AG09309 (cell line): Measurements from ENCODE around the gene MEAK7.

Experiments used
- DNase-seq: peaks from one replicate; pipeline ENCODE4 v3.0.0-alpha.2; 2010; ENCODE audit warnings: low read depth
- H3K4me3 ChIP-seq: 2 replicates; pipeline ENCODE4 v1.5.1; 2011; ENCODE audit warnings: mild to moderate bottlenecking, low read depth, low read length, moderate library complexity; ENCODE audit not compliant: control insufficient read depth
- TF ChIP-seq, protein P1 (sequence below): IDR thresholded peaks from 2 replicates; pipeline ENCODE4 v1.5.1; 2011; ENCODE audit warnings: mild to moderate bottlenecking, low read depth, low read length, inconsistent platforms; ENCODE audit not compliant: insufficient read depth, control insufficient read depth; ENCODE audit errors: missing control alignments

Gene MEAK7

GRCh38 chr16:84547546-84548061, 43.1 kb upstream of the MEAK7 start:
- TF ChIP-seq, protein P1, sequence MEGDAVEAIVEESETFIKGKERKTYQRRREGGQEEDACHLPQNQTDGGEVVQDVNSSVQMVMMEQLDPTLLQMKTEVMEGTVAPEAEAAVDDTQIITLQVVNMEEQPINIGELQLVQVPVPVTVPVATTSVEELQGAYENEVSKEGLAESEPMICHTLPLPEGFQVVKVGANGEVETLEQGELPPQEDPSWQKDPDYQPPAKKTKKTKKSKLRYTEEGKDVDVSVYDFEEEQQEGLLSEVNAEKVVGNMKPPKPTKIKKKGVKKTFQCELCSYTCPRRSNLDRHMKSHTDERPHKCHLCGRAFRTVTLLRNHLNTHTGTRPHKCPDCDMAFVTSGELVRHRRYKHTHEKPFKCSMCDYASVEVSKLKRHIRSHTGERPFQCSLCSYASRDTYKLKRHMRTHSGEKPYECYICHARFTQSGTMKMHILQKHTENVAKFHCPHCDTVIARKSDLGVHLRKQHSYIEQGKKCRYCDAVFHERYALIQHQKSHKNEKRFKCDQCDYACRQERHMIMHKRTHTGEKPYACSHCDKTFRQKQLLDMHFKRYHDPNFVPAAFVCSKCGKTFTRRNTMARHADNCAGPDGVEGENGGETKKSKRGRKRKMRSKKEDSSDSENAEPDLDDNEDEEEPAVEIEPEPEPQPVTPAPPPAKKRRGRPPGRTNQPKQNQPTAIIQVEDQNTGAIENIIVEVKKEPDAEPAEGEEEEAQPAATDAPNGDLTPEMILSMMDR = no peak
- no peak for DNase-seq
- no peak overlapping the region for H3K4me3 ChIP-seq

DNA sequence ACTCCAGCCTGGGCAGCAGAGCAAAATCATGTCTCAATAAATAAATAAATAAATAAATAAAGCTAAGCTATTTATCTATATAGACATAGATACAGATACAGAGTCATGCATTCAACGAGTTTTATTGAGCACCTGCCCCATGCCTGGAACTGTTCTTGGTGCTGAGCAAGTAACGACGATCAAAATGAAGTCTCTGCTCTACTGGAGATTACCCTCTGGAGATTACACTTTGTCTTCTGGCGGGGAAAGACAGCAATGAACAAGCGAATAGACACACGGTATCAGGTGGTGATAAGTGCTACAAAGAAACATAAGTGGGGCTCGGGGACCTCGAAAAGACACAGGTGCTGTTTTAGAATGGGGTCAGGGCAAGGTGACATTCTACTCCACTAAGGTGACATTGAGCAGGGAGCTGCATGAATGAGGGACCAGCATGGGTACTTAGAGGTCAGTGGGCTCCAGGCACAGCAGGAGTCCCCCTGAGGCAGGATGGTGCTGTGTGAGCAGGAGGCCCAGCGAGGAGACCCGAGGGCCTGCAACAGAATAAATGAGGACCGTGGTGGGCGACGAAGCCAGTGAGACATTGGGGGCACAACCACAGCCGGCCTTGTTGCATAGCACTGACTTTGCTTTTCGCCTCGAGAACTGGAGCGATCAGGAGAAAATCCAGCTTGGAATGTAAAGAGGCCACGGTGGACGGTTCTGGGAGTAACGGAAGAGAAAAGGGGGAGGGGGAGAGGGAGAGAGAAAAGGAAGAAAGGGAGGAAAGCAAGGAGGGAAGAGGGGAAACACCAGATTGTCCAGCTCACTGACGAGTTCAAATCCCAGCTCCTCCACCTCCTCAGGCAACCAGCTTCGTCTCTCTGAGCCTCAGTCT, 42.4 kb upstream of the MEAK7 start:
- TF ChIP-seq, protein P1 = no peak
- H3K4me3 ChIP-seq = no peak overlapping the region
- no peak for DNase-seq

DNA sequence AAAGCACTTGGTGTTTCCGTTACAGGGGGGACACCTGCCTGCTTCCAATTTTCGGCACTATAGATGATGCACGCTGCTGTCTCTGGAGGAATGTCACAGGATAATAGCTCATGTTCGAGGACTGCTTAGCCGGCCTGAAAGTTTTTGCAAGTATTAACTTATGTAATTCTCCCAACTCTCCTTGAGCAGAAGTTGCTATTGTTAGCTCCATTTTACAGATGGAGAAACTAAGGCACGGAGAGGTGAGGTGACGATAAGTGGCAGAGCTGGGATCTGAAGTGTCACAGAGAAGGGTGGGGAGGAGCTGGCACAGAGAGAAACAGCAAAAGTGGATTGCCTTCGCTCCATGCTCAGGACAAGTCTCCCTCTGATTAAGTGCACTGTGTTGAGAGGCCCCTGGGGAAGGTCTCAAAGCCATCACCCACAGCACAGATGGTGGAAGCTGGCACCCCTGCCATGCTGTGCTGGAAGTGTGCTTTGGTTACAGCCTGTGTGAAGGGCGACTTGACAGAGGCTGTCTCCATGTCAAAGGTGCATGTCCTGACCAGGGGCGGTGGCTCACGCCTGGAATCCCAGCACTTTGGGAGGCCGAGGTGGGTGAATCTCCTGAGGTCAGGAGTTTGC, 40.8 kb upstream of the MEAK7 start:
- TF ChIP-seq, protein P1 = no peak
- no peak overlapping the region for H3K4me3 ChIP-seq
- DNase-seq = no peak

- TF ChIP-seq, protein P1 = no peak
- no peak overlapping the region for H3K4me3 ChIP-seq
- no peak for DNase-seq
Measured at GRCh38 chr16:84544031-84544773, 39.7 kb upstream of the MEAK7 start.

DNA sequence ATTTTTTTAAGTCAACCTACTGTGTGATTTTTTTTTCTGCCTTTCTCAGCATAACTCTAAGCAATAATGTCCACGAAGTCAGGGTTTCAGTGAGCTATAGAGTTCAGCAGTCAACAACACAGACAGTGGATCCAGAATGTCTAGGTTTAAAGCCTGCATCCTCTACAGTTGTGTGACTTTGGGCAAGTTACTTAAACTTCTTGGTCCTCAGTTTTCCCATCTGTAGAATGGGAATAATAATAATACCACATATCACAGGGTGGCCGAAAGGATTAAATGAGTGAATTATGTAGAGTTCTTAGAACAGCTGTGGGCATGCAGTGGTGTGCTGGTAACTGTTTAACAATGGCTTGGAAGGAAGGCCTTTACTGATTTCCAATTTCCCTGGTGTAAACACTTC, 38.8 kb upstream of the MEAK7 start:
- TF ChIP-seq, protein P1 = no peak

More for the DNA sequence above, 38.8 kb upstream of the MEAK7 start:
- no peak for DNase-seq
- H3K4me3 ChIP-seq = no peak overlapping the region
